Osteocyte (in vitro differentiated cells): ENCODE measurements around the gene XYLT1. TPM values are rescaled to one million over a fixed set of nuclear protein-coding genes. Genes with fewer than 3 reads are reported as not detected.
"Not testable (repeated sequence)": the region's sequence is repeated elsewhere in the genome, so short reads cannot be mapped to it uniquely, and the experiment has no call there.

Source experiments
- DNase-seq: peaks from one replicate; pipeline ENCODE4 v3.0.0; 2021; ENCODE audit warnings: mixed read lengths; ENCODE audit not compliant: unreplicated experiment; ENCODE audit errors: extremely low spot score
- H3K27ac Mint-ChIP-seq: one replicate; pipeline ENCODE4 v1.8.0; 2021; ENCODE audit warnings: mild to moderate bottlenecking, mixed read lengths; ENCODE audit not compliant: unreplicated experiment
- H3K27me3 Mint-ChIP-seq: one replicate; pipeline ENCODE4 v1.8.0; 2021; ENCODE audit warnings: mixed read lengths; ENCODE audit not compliant: unreplicated experiment
- H3K36me3 Mint-ChIP-seq: one replicate; pipeline ENCODE4 v1.8.0; 2021; ENCODE audit warnings: mixed read lengths; ENCODE audit not compliant: unreplicated experiment
- H3K4me1 Mint-ChIP-seq: one replicate; pipeline ENCODE4 v1.8.0; 2021; ENCODE audit warnings: mixed read lengths; ENCODE audit not compliant: unreplicated experiment
- H3K4me3 Mint-ChIP-seq: one replicate; pipeline ENCODE4 v1.8.0; 2021; ENCODE audit warnings: mild to moderate bottlenecking, moderate library complexity, mixed read lengths; ENCODE audit not compliant: unreplicated experiment
- H3K9me3 Mint-ChIP-seq: one replicate; pipeline ENCODE4 v1.8.0; 2021; ENCODE audit warnings: mixed read lengths; ENCODE audit not compliant: unreplicated experiment
- CTCF ChIP-seq: fragments of 200-600 bp; sonication (generic); IDR thresholded peaks from 2 replicates; pipeline ENCODE4 v1.5.0; 2021; ENCODE audit warnings: antibody characterized with exemption, mild to moderate bottlenecking, moderate library complexity
- total RNA-seq: library from RNA; stranded (reverse); gene quantifications from 2 replicates; pipeline ENCODE4 v1.2.1, GENCODE V29; 2021

The XYLT1 gene
- total RNA-seq, 1 donor from 2014 or later, result 11.1 TPM

GRCh38 chr16:17308186-17308585, 162.6 kb downstream of the XYLT1 start:
- no peak overlapping the region for H3K27ac Mint-ChIP-seq
- H3K4me1 Mint-ChIP-seq, result no peaks in the 10 kb centered on the region
- DNase-seq, result no peak
- no peaks in the 10 kb centered on the region for H3K9me3 Mint-ChIP-seq
- H3K4me3 Mint-ChIP-seq, result no peak overlapping the region
- H3K36me3 Mint-ChIP-seq, result no peaks in the 10 kb centered on the region
- TF ChIP-seq CTCF, result no peak
- H3K27me3 Mint-ChIP-seq, result no peaks in the 10 kb centered on the region

- no peak for TF ChIP-seq CTCF
- no peak for DNase-seq
- H3K9me3 Mint-ChIP-seq, result no peaks in the 10 kb centered on the region
- no peak overlapping the region for H3K27ac Mint-ChIP-seq
- H3K36me3 Mint-ChIP-seq, result no peaks in the 10 kb centered on the region
- no peaks in the 10 kb centered on the region for H3K4me1 Mint-ChIP-seq
- no peaks in the 10 kb centered on the region for H3K27me3 Mint-ChIP-seq
- H3K4me3 Mint-ChIP-seq, result no peak overlapping the region
Measured at GRCh38 chr16:17307504-17307903, 163.3 kb downstream of the XYLT1 start.

GRCh38 chr16:17306745-17307144, 164.0 kb downstream of the XYLT1 start:
- TF ChIP-seq CTCF, result no peak
- H3K27me3 Mint-ChIP-seq, result no peaks in the 10 kb centered on the region
- H3K4me3 Mint-ChIP-seq, result no peak overlapping the region
- no peak for DNase-seq
- H3K27ac Mint-ChIP-seq, result no peak overlapping the region
- no peaks in the 10 kb centered on the region for H3K4me1 Mint-ChIP-seq
- H3K36me3 Mint-ChIP-seq, result no peaks in the 10 kb centered on the region
- H3K9me3 Mint-ChIP-seq, result no peaks in the 10 kb centered on the region

GRCh38 chr16:17306211-17306610, 164.5 kb downstream of the XYLT1 start:
- H3K4me3 Mint-ChIP-seq, result not testable (repeated sequence)

GRCh38 chr16:17305694-17306093, 165.1 kb downstream of the XYLT1 start:
- DNase-seq, result no peak
- Mint-ChIP-seq H3K36me3 (no peaks in the 10 kb centered on the region), H3K9me3 (no peaks in the 10 kb centered on the region), H3K4me1 (no peaks in the 10 kb centered on the region), H3K27me3 (no peaks in the 10 kb centered on the region), H3K27ac (no peak overlapping the region), H3K4me3 (no peak overlapping the region)
- no peak for TF ChIP-seq CTCF

More at GRCh38 chr16:17306211-17306610, 164.5 kb downstream of the XYLT1 start:
- H3K36me3 Mint-ChIP-seq, H3K27ac Mint-ChIP-seq, DNase-seq, H3K4me1 Mint-ChIP-seq, H3K27me3 Mint-ChIP-seq, H3K9me3 Mint-ChIP-seq: not testable (repeated sequence)
